RPMI8226 (cell line): ENCODE data around the gene PKHD1.

ENCODE experiments used
- DNase-seq: peaks from one replicate; pipeline ENCODE4 v3.0.0-alpha.2; 2015

The PKHD1 gene

DNA sequence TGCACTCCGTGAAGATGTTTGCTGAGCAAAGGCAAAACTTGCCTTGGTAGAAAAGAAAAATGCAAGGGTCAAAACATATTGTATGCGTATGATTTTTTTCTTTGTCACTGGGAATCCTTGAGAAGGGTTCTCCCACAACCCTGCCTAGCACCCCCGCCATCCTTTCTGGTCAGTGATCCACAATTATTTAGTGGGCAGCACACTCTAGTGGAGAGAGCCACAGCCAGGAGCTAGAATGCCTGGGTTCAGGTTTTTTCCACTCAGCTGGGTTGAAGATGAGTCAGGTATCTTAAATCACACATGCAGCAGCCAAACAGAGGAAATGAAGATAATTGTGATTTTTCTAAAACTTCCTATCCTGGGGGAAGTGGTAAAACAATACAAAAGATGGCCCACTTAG is 243.1 kb downstream of the PKHD1 start:
- no peak for DNase-seq

DNA sequence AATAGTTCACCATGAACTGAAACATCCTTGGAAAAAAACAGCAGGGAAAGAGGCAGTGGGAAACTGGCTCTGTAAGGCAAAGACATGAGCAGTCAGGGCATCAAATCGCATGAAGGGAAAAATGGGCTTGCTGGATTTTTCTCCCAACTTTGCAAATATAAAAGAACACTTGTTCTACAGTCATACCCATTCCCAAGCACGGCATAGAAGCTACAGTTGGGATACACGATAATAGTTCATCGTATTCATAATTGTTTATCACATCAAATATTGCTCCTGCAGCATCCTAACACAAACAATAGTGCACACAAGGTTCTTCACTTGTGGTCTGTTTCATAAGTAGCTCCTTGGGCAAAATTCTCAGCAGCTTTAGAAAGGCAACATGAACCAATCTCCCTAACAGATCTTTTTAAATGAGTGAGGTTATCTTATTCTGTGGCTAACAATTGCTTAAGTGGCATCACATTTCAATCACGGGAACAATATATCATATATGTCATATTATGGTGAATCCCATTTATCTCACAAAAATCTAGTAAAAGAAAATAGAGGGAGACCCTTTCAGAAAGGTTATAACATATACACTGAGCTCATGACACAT is 243.9 kb downstream of the PKHD1 start:
- DNase-seq = no peak

DNA sequence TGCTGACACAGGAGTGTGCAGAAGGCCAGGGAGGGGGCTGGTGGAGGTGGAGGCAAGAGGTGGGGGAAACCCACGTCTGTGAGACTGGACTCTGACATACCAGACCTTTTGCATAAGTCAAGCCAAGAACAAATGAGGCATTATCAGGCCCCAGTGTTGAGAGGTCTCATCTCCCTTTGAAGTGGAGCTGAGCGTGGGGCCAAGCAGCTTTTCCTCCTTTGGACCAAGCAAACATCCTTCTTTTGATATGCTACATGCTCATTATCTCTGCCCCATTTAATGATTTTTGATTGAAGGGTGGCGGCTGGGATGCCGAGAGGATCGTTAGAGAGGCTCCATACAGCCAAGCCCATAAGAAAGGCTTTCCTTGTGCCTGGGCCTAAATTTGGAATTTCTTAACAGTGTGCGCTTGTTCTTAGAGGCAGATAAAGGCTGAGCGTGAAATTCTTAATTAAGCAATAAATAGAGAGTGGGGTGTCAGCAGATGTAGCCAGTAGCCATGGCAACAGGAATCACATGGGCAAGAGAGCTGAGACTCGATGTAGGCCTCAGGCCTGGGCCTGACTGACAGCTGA is 244.5 kb downstream of the PKHD1 start:
- DNase-seq = no peak

DNA sequence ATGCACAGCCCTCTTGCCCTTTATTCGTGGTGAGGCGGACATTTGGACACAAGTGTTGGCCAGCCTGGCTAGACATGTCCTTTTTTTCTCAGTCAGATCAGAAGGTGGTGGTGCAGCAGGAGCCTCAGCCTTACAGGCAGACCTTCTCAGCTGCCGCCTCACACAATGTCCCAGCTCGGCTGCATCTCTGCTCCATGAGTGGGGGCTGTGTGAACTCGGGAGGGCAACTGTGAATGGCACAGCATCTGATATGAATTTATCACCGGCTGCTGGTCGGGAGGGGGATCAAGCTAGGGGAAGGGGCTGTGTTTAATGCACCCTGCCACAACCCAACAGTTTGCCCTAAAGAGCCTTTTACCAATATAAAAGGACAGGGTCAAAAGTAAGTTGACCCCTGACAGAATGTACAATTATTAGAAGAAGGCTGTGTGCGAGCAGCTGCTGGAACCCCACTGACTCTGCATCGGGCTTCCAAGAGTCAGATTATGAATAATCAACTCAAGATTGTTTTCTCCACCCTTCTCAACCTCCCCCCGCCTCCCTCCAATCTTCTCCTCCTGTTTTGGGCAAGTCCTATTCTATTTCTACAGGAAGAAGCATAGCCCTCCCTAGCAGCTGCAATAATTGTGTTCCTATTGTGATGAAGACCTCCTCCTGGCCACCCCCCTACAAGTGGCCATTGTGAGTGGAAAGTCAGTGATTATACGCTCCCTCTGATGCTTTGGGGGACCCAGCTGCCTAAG is 245.2 kb downstream of the PKHD1 start:
- DNase-seq = no peak

- DNase-seq = no peak
Measured at GRCh38 chr6:51841626-51842025, 245.8 kb downstream of the PKHD1 start.

- DNase-seq = no peak
Measured at GRCh38 chr6:51839726-51840374, 247.6 kb downstream of the PKHD1 start.

- no peak for DNase-seq
Measured at GRCh38 chr6:51830666-51831065, 256.7 kb downstream of the PKHD1 start.

DNA sequence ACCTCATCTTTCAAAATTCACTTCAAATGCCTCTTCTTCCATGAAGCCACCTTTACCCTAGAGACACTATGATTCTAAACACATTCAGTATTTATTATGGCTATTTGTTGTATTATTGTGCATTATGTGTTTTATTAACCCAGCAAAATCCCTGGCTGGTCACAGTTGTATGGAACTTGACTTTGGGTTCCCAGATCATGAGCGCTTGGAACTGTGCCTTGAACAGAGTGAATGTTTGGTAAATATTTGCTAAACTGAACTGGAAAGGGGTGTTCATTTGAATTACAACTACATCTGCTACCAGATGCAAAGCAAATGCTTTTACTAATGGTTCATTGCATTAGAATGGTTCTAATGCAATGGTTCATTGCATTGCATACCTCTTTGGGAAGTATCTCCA is 259.8 kb downstream of the PKHD1 start:
- DNase-seq = no peak

GRCh38 chr6:51824940-51825339 is 262.5 kb downstream of the PKHD1 start:
- DNase-seq = no peak

GRCh38 chr6:51820555-51820954 is 266.9 kb downstream of the PKHD1 start:
- DNase-seq = no peak

- DNase-seq = no peak
Measured at GRCh38 chr6:51818520-51819022, 268.8 kb downstream of the PKHD1 start.

DNA sequence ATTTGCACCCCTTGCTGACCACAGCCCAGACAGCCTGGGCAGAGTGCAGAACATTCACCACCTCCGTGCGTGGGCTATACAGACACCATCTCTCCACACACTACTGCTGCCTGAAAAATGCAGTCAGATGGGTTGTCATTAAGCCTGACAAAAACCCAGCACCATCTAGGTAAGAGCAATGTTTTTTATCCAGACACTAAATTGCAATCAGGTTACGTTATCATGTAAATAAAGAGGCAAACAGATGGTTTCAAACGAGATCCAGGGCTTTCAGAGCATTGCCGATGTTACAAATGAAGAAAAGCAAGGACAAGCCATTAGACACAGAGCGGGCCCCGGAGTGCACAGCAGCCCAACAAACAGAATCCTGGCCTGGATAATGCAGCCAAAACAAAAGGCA is 269.6 kb downstream of the PKHD1 start:
- no peak for DNase-seq

DNA sequence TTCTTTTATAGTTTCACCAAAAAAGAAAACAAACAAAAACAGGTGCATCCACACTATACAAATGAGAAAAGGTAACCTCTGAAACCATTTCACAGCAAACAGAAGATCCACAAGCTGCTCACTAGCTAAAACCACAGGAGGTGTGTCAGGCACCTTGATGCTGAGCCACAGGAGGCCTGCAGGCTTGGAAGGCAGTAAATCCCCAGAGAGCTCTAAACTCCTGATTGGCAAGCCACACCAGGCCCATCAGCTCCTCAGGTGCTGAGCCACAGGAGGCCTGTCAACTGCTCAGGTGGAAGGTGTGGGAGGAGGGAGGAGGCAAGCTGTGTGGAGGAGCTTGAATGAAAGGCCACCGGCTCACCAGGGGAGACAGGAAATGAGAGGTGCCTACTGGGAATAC is 273.0 kb downstream of the PKHD1 start:
- DNase-seq = no peak

DNA sequence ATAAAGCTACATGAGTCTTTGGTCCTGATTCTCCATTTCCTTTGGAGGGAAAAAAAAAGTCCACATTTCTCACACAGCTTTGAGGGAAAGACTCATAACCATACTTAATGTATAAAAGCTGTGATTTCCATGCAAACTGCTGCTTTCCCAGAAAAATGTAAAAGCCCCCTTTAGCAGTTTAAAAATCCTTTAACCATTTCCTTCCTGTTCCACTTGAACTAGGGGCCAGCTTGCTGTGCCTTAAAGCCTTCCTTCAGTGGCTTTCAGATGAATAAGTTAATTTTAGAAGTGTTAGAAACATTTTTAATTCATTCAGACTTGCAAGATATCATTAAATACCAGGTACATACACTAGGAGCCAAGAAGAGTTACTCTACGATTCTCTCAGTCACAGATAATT is 273.5 kb downstream of the PKHD1 start:
- no peak for DNase-seq

DNA sequence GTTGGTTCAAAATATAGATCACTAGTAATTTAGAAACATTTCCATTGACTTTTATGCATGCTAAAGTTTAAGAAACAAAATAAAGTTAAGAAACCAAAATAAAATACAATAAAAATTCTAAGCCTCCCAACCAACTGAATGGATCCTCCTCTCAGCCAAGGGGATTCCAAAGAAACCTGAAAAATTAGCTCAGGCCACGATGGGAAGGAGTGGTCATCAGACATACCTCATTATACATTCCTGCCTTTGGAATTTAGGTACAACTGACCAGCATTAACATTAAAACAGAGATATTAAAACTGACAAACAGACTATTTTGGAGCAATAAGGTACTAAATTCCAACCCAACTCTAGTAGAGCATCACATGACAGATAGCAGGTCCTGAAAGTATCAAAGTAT is 275.2 kb downstream of the PKHD1 start:
- no peak for DNase-seq

DNA sequence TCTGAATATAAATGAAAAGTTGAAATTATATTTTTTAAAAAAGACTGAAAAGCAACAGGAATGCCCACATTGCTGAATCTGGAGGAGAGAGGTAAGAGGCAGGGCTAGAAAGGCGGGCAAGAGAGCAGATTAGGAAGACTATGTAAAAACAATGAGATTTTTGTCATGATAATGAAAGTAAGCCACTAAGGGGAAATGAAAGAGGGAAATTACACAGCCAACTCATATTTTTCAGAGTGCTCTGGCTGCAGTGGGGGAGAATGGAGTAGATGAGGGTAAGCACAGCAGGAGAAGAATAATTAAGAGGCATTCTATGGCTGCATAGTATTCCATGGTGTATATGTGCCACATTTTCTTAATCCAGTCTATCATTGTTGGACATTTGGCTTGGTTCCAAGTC is 281.9 kb downstream of the PKHD1 start:
- DNase-seq = no peak

DNA sequence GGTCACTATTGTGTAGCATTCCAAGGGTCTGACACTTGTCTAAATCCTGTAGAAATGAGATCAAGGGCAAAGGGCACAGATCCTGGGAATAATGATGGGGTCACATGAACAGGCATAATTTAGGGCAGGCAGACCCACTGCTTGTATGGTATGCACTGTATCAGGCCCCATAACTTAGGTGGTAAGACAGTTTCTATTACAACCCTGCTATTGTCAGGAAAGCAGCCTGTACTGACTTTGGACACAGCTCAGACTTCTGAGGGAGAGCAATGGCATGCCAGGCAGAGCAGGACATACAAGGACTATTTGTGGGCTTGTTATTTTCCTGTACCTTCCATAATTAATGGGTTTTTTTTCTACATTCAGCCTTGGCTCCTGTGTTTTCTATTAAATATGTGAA is 286.8 kb downstream of the PKHD1 start:
- DNase-seq = no peak

DNA sequence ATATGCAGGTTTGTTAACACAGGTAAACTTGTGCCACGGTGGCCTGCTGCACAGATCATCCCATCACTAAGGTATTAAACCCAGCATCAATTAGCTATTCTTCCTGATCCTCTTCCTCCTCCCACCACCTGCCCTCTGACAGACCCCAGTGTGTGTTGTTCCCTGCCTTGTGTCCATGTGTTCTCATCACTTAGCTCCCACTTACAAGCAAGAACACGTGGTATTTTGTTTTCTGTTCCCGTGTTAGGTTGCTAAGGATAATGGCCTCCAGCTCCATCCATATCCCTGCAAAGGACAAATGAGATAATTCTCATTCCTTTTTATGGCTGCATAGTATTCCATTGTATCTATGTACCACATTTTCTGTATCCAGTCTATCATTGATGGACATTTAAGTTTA is 294.0 kb downstream of the PKHD1 start:
- no peak for DNase-seq

DNA sequence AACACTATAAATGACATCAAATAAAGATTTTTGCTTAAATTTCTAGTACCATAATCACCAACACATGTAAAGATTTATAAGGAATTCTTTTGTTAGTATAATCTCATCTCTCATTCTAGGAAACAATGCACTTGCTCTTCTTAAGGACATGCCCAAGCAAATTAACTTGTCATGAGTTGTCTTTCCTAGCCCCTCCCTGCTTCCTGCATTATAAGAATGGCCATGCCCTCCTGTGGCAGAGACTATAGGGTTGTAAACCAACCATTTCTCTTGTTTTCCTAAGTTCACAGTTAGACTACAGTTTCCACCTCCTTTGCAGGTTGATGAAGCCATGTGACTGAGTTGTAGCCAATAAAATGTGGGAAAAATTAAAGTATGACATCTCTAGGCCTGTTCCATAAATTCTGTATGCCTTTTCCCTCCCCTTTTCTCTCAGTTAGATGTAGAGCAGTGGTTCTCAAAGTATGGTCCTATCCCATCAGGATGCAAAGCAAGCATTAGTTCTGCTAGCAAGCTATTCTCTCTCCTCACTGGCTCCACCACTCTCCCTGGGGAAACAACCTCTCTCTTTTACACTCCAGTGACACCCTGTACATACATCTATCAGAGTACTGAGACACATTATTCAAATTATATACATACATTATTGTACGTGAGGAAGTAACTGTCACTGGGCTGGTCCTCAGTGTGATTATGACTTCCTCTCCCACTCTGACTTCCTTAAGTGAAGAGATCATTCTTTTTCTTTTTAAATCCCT is 295.0 kb downstream of the PKHD1 start:
- DNase-seq = no peak

DNA sequence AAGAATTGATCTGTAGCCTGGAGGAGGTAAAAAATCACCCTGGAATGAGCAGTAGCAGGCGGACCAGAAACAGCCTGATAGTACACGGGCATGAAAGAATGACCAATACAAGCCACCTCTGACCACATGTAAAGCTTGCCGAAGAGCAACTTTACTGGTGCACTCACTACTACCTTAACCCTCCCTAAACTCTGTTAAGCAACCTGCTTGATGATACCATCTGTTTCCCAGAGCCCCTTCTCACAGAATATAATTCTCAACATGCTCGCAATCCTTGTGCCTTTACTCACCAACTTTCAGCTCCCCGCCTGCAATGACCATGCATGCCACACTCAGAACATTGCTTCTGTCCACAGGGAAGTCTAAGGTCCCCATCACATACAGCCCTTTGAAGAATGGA is 296.5 kb downstream of the PKHD1 start:
- DNase-seq = no peak

- no peak for DNase-seq
Measured at GRCh38 chr6:51788121-51788520, 299.3 kb downstream of the PKHD1 start.

- DNase-seq = no peak
Measured at GRCh38 chr6:51778666-51779065, 308.7 kb downstream of the PKHD1 start.

GRCh38 chr6:51777618-51778017 is 309.8 kb downstream of the PKHD1 start:
- DNase-seq = no peak
